K562 treated with DMSO at 1 percent for 4 hours (cell line): Measurements from ENCODE around the gene KLHL5. TPM values are rescaled to one million over a fixed set of nuclear protein-coding genes. Genes with fewer than 3 reads are reported as not detected.

Source experiments
- total RNA-seq: library from RNA; unstranded; fragments of 300-600 nt; gene quantifications from 2 replicates; pipeline ENCODE4 v1.2.3, GENCODE V29; 2022; ENCODE audit not compliant: insufficient read depth

The KLHL5 gene
- 16.0 and 22.7 TPM in 2 replicates for total RNA-seq

DNA sequence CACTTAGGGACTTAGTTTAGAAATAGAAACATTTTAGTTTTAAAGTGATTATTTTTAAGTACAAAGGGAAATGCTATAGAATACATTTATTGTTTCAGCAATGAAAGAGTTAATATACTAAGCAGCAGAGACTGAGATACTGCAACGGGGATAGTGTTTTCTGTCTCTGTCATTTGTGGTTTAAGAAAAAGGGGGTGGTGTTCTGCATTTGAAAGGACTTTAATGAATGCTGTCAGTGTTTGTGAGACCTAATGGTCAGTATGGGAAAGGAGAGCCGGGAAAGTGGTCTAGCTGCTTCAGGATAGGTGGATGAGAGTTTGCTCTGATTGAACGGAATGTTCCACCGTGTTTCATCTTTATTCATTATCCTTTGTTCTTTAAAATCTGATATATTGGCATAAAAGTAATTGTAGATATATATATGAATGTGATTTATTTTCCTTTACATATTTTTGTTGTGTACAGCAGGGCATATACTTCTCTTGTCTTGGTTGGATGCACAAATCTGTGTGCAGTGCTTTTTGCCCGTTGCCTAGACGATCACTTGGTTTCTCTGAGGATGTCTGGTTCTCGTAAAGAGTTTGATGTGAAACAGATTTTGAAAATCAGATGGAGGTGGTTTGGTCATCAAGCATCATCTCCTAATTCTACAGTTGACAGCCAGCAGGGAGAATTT, at the start of gene KLHL5:
KLHL5 (plus strand) TSS at position 139 of the 676 bp plus-strand sequence; CDS start at position 560, 421 bp downstream.

DNA sequence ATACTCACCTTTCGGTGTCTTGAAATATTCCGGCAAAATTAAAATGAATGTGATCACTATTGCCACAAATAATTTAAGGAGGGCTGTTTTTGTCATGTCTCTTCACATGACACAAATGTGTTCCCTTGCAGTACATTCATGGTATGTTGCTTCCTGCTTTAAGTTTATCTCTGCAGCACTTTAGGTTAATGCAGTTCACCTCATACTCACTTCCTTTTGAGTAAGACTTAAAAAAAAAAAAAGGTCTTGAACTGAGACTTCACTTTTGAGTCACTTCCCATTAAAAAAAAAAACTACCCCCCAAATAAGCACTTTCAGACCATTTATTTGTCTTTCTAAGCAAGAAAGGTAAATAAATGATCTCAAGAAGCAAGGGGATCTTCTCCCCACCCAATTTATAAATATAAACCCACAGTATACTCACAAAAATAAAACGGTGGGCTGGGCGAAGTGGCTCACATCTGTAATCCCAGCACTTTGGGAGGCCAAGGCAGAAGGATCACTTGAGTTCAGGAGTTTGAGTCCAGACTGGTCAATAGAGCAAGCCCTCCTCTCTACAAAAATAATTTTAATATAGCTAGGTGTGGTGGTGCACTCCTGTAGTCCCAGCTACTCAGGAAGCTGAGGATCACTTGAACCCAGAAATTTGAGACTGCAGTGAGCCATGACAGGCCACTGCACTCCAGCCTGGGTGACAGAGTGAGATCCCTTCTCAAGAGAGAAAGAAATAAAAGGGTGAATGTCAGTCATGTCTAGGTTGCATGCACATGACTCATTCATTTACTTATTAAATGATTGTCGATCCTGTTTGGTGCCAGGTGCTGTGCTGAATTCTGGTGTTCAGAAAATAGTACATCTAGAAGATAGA, 29.6 kb upstream of the KLHL5 start, which contains the start of gene TMEM156:
TMEM156 (minus strand) TSS at position 192 of the 868 bp plus-strand sequence; CDS start at position 96, 96 bp downstream.

Other genes with a start within 250 kb of the KLHL5 start
- gene TLR6, start 205.4 kb upstream of the KLHL5 start, total RNA-seq: 0.16 and 0.41 TPM in 2 replicates
- gene FAM114A1, start 194.4 kb upstream of the KLHL5 start, total RNA-seq: 10.6 and 13.0 TPM in 2 replicates
- gene TMEM156, start 29.8 kb upstream of the KLHL5 start, total RNA-seq: 2.3 and 3.9 TPM in 2 replicates
- 15.5 and 16.0 TPM in 2 replicates for gene WDR19, start 120.3 kb downstream of the KLHL5 start, total RNA-seq